Measurements from ENCODE around the gene MAPK1.

The MAPK1 gene

DNA sequence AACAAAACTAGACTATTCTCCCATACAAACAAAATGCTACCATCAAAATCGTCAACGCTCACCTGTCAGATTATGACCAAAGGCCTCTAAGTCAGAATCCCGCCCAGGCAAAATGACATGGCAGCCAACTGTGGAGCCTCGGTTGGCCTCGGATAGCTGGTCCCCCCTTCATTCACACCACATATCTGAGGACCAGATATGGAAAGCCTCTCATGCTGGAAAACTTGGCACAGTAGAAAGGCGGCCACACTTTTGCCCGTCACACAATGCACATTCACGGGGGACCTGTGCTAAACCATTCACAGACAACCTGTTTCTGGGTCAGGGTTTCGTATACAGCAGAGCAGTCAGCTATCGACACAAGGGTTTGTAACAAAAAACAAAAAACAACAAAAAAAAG lies 11.2 kb downstream of the MAPK1 start:
- Histone ChIP-seq H3K4me3 (ENCODE audit: low read depth, low read length) (no peak overlapping the region), H3K27ac (ENCODE audit: extremely low read depth, low read depth, low read length) (no peak overlapping the region), H3K36me3 (ENCODE audit: control insufficient read depth in 2 of 2, insufficient read depth in 1 of 2, low read length in 2 of 2) (peaks cover 0 to 2% of the 10 kb centered on the region in 2 experiments; a peak in 1 of 3 replicates), H3K4me1 (ENCODE audit: control insufficient read depth, insufficient read depth, low read length) (no peaks in the 10 kb centered on the region), H3K9me3 (ENCODE audit: control insufficient read depth, insufficient read depth, low read depth, low read length) (no peaks in the 10 kb centered on the region)
- POLR2A ChIA-PET: interaction anchor here (1.4 kb wide), 1 partner anchor 11 kb away, joined by 4 read pairs; no protein-coding TSS in a partner anchor
- TF ChIP-seq, protein P1, sequence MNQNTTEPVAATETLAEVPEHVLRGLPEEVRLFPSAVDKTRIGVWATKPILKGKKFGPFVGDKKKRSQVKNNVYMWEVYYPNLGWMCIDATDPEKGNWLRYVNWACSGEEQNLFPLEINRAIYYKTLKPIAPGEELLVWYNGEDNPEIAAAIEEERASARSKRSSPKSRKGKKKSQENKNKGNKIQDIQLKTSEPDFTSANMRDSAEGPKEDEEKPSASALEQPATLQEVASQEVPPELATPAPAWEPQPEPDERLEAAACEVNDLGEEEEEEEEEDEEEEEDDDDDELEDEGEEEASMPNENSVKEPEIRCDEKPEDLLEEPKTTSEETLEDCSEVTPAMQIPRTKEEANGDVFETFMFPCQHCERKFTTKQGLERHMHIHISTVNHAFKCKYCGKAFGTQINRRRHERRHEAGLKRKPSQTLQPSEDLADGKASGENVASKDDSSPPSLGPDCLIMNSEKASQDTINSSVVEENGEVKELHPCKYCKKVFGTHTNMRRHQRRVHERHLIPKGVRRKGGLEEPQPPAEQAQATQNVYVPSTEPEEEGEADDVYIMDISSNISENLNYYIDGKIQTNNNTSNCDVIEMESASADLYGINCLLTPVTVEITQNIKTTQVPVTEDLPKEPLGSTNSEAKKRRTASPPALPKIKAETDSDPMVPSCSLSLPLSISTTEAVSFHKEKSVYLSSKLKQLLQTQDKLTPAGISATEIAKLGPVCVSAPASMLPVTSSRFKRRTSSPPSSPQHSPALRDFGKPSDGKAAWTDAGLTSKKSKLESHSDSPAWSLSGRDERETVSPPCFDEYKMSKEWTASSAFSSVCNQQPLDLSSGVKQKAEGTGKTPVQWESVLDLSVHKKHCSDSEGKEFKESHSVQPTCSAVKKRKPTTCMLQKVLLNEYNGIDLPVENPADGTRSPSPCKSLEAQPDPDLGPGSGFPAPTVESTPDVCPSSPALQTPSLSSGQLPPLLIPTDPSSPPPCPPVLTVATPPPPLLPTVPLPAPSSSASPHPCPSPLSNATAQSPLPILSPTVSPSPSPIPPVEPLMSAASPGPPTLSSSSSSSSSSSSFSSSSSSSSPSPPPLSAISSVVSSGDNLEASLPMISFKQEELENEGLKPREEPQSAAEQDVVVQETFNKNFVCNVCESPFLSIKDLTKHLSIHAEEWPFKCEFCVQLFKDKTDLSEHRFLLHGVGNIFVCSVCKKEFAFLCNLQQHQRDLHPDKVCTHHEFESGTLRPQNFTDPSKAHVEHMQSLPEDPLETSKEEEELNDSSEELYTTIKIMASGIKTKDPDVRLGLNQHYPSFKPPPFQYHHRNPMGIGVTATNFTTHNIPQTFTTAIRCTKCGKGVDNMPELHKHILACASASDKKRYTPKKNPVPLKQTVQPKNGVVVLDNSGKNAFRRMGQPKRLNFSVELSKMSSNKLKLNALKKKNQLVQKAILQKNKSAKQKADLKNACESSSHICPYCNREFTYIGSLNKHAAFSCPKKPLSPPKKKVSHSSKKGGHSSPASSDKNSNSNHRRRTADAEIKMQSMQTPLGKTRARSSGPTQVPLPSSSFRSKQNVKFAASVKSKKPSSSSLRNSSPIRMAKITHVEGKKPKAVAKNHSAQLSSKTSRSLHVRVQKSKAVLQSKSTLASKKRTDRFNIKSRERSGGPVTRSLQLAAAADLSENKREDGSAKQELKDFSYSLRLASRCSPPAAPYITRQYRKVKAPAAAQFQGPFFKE (tag by site-specific recombination; IDR thresholded peaks at IDR 0.05; ENCODE audit: borderline replicate concordance): no peak
- TF ChIP-seq INSM2 (tag by site-specific recombination; IDR thresholded peaks at IDR 0.05) (no peak), ZNF169 (tag by site-specific recombination; IDR thresholded peaks at IDR 0.05) (no peak), ZNF433 (tag by site-specific recombination; IDR thresholded peaks at IDR 0.05; ENCODE audit: low read depth) (no peak), ZNF23 (tag by site-specific recombination; IDR thresholded peaks at IDR 0.05; ENCODE audit: borderline replicate concordance) (no peak), BCL11B (tag by site-specific recombination; IDR thresholded peaks at IDR 0.05; ENCODE audit: low read depth) (no peak), ZNF184 (tag by site-specific recombination; IDR thresholded peaks at IDR 0.05) (no peak), ZNF335 (tag by site-specific recombination; conservative IDR thresholded peaks at IDR 0.05) (peak; percentile 40; the same call in 1 of the 2 replicates)
- CTCF ChIA-PET: interaction anchor here (0.5 to 1.6 kb wide), 2 partner anchors 19 to 1066 kb away, joined by 3 to 5 read pairs; no protein-coding TSS in a partner anchor

DNA sequence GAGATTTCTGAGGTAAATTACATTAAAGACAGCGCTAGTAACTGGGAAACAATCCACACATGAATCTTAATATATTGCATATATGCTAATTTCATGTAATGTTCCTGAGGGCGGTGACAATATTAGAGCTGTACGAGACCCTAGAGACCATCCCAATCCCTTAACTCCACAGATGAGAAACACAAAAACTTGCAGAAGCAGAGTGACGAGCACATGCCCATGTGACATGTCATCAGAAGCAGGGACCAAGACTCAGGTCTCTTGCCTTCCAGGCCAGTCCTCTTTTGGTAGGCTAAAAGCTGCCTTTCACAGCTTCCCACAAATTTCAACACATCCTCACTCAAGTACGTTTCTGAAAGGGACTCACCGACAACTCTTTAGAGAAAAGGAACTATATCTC lies 11.8 kb downstream of the MAPK1 start:
- ChIA-PET POLR2A (interaction anchor here (1.4 kb wide), 1 partner anchor 11 kb away, joined by 4 read pairs; no protein-coding TSS in a partner anchor), CTCF (interaction anchor here (1.6 kb wide), 1 partner anchor 18 kb away, joined by 5 read pairs; no protein-coding TSS in a partner anchor)
- H3K4me3 ChIP-seq (ENCODE audit: low read depth, low read length): no peak overlapping the region
- peaks cover 0 to 2% of the 10 kb centered on the region in 2 experiments; a peak in 1 of 3 replicates for H3K36me3 ChIP-seq (ENCODE audit: control insufficient read depth in 2 of 2, insufficient read depth in 1 of 2, low read length in 2 of 2)
- H3K27ac ChIP-seq (ENCODE audit: extremely low read depth, low read depth, low read length): no peak overlapping the region
- no peaks in the 10 kb centered on the region for H3K9me3 ChIP-seq (ENCODE audit: control insufficient read depth, insufficient read depth, low read depth, low read length)
- no peaks in the 10 kb centered on the region for H3K4me1 ChIP-seq (ENCODE audit: control insufficient read depth, insufficient read depth, low read length)
- no peak for TF ChIP-seq ZNF324 (tag by site-specific recombination; IDR thresholded peaks at IDR 0.05)
- TF ChIP-seq ZNF335 (tag by site-specific recombination; conservative IDR thresholded peaks at IDR 0.05): peak; percentile 30

GRCh38 chr22:21850660-21851059 lies 16.8 kb downstream of the MAPK1 start:
- POLR2A ChIA-PET: interaction anchor here (0.6 kb wide), 1 partner anchor 101 kb away, joined by 3 read pairs; no protein-coding TSS in a partner anchor
- Histone ChIP-seq H3K9me3 (ENCODE audit: control insufficient read depth, insufficient read depth, low read depth, low read length) (no peaks in the 10 kb centered on the region), H3K4me3 (ENCODE audit: low read depth, low read length) (no peak overlapping the region), H3K36me3 (ENCODE audit: control insufficient read depth in 2 of 2, insufficient read depth in 1 of 2, low read length in 2 of 2) (peaks cover 0 to 6% of the 10 kb centered on the region in 2 experiments; a peak in 1 of 3 replicates), H3K4me1 (ENCODE audit: control insufficient read depth, insufficient read depth, low read length) (no peaks in the 10 kb centered on the region), H3K27ac (ENCODE audit: extremely low read depth, low read depth, low read length) (no peak overlapping the region)
- CTCF ChIA-PET: interaction anchor here (0.5 kb wide), 1 partner anchor 86 kb away, joined by 4 read pairs; no protein-coding TSS in a partner anchor
- TF ChIP-seq ZNF132 (tag by site-specific recombination; IDR thresholded peaks at IDR 0.05; ENCODE audit: borderline replicate concordance) (no peak), TSHZ1 (tag by site-specific recombination; IDR thresholded peaks at IDR 0.05; ENCODE audit: borderline replicate concordance) (no peak), ZFP3 (tag by site-specific recombination; IDR thresholded peaks at IDR 0.05; ENCODE audit: low read depth) (no peak), ZNF837 (tag by site-specific recombination; IDR thresholded peaks at IDR 0.05) (no peak), ZIC2 (tag by site-specific recombination; IDR thresholded peaks at IDR 0.05) (no peak), ZNF138 (tag by site-specific recombination; IDR thresholded peaks at IDR 0.05; ENCODE audit: borderline replicate concordance) (no peak), ZNF221 (tag by site-specific recombination; IDR thresholded peaks at IDR 0.05; ENCODE audit: borderline replicate concordance) (no peak)
- TF ChIP-seq, protein P2, sequence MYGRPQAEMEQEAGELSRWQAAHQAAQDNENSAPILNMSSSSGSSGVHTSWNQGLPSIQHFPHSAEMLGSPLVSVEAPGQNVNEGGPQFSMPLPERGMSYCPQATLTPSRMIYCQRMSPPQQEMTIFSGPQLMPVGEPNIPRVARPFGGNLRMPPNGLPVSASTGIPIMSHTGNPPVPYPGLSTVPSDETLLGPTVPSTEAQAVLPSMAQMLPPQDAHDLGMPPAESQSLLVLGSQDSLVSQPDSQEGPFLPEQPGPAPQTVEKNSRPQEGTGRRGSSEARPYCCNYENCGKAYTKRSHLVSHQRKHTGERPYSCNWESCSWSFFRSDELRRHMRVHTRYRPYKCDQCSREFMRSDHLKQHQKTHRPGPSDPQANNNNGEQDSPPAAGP (tag by site-specific recombination; IDR thresholded peaks at IDR 0.05): no peak

Measured in HEK293 (cell line).